ENCODE results near the gene KCNG2. TPM values are rescaled to one million over a fixed set of nuclear protein-coding genes. Genes with fewer than 3 reads are reported as not detected.

KCNG2 gene
- total RNA-seq, 2 donors from 2014 or later, result not detected

DNA sequence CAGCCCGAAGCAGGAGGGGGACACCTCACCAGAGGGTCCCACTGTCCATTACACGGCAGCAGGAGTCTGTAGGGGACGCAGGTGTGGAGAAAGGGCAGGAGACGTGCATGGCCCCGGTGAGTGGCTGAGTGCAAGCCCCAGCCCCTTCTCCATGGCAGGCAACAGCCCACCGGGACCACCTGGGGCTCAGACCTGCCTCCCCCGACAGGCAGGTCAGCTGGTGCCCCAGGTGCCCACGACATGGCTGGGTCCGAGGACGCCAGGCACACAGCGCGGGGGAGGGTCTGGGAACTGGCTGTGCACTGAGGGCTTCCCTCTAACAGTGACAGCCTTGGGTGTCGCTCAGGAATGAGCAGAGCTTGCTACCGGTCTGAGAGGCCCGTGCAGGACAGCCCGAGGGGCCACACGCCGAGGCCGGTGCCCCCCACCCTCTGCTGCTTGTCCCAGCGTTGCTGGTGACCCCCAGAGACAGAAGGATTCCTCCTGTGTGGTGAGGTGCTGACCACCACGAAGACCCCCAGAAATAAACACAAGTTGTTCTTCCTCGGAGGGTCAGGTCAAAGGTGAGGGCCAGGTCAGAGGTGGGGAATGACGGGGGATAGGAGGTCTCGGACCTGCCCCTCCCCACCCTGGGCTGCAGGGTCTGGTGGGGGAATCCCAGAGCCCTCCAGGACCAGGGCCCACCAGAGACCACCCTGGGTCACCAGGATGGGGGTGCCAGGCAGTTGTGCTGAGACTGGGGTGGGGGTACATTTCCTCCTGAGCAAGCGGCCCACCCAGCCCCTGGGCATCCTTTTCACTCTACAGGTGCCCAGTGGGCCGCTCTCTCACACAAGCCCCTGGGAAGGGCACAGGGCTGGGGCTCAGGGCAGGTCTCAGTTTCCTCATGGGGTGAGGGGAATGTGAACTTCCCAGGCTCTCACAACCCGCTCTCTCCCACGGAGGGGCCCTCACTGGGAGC, 103.2 kb downstream of the KCNG2 start:
- TF ChIP-seq, protein P1, sequence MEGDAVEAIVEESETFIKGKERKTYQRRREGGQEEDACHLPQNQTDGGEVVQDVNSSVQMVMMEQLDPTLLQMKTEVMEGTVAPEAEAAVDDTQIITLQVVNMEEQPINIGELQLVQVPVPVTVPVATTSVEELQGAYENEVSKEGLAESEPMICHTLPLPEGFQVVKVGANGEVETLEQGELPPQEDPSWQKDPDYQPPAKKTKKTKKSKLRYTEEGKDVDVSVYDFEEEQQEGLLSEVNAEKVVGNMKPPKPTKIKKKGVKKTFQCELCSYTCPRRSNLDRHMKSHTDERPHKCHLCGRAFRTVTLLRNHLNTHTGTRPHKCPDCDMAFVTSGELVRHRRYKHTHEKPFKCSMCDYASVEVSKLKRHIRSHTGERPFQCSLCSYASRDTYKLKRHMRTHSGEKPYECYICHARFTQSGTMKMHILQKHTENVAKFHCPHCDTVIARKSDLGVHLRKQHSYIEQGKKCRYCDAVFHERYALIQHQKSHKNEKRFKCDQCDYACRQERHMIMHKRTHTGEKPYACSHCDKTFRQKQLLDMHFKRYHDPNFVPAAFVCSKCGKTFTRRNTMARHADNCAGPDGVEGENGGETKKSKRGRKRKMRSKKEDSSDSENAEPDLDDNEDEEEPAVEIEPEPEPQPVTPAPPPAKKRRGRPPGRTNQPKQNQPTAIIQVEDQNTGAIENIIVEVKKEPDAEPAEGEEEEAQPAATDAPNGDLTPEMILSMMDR (IDR thresholded peaks at IDR 0.05), result no peak
- peaks cover 0 to 7% of the 10 kb centered on the region in 2 donors for H3K4me1 ChIP-seq
- peaks cover 0 to 14% of the 10 kb centered on the region in 2 donors for H3K9me3 ChIP-seq
- DNase-seq (ENCODE audit: low spot score), result peak; percentile 50
- no peaks in the 10 kb centered on the region for H3K27me3 ChIP-seq
- no peak overlapping the region for H3K27ac ChIP-seq
- H3K4me3 ChIP-seq, result no peak overlapping the region
- peaks cover 4% of the 10 kb centered on the region for H3K36me3 ChIP-seq

- no peak overlapping the region for H3K27ac ChIP-seq
- peaks cover 0 to 8% of the 10 kb centered on the region in 2 donors for H3K9me3 ChIP-seq
- no peak overlapping the region for H3K4me3 ChIP-seq
- no peaks in the 10 kb centered on the region for H3K27me3 ChIP-seq
- TF ChIP-seq, protein P1 (IDR thresholded peaks at IDR 0.05), result no peak
- peaks cover 4% of the 10 kb centered on the region for H3K36me3 ChIP-seq
- peaks cover 0 to 7% of the 10 kb centered on the region in 2 donors for H3K4me1 ChIP-seq
- DNase-seq (ENCODE audit: low spot score), result peak; percentile 38
Measured at GRCh38 chr18:79901665-79902064, 103.9 kb downstream of the KCNG2 start.

DNA sequence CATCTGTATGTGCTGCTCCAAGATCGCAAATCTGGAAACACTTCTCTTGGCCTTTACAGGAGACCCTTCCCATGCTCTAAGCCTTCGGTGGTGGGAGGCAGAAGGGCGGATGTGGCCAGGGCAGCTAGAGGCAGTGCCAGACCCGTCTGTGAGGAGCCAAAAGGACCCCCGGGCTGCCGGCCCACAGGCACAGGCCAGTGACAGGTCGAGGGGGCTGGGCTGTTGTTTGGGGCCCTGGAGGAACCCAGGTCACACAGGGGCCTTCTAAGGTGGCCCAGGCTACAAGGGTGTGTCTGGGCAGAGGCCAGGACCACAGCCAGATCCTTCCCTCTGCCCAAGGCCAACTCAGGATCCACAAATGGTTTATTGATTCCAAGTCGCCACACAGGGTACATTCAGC, 104.3 kb downstream of the KCNG2 start:
- Histone ChIP-seq H3K4me1 (peaks cover 0 to 7% of the 10 kb centered on the region in 2 donors), H3K27me3 (no peaks in the 10 kb centered on the region), H3K4me3 (no peak overlapping the region), H3K9me3 (peaks cover 0 to 4% of the 10 kb centered on the region in 2 donors), H3K36me3 (peaks cover 4% of the 10 kb centered on the region), H3K27ac (no peak overlapping the region)
- TF ChIP-seq, protein P1 (IDR thresholded peaks at IDR 0.05), result no peak
- DNase-seq (ENCODE audit: low spot score), result peak; percentile 53

GRCh38 chr18:79902640-79903039, 104.9 kb downstream of the KCNG2 start:
- H3K4me3 ChIP-seq, result no peak overlapping the region
- H3K27ac ChIP-seq, result no peak overlapping the region
- peaks cover 0 to 7% of the 10 kb centered on the region in 2 donors for H3K4me1 ChIP-seq
- TF ChIP-seq, protein P1 (IDR thresholded peaks at IDR 0.05), result no peak
- no peaks in the 10 kb centered on the region for H3K9me3 ChIP-seq
- peaks cover 4% of the 10 kb centered on the region for H3K36me3 ChIP-seq
- H3K27me3 ChIP-seq, result no peaks in the 10 kb centered on the region
- peak; percentile 46 for DNase-seq (ENCODE audit: low spot score)

- Histone ChIP-seq H3K4me1 (peaks cover 0 to 7% of the 10 kb centered on the region in 2 donors), H3K9me3 (no peaks in the 10 kb centered on the region), H3K27me3 (no peaks in the 10 kb centered on the region), H3K36me3 (peaks cover 4% of the 10 kb centered on the region), H3K27ac (no peak overlapping the region), H3K4me3 (no peak overlapping the region)
- peak; percentile 53 for DNase-seq (ENCODE audit: low spot score)
- TF ChIP-seq, protein P1 (IDR thresholded peaks at IDR 0.05), result no peak
Measured at GRCh38 chr18:79903071-79903635, 105.4 kb downstream of the KCNG2 start.
